ENCODE measurements around the gene H19. TPM values are rescaled to one million over a fixed set of nuclear protein-coding genes. Genes with fewer than 3 reads are reported as not detected.

H19 gene
- 305 TPM for polyA plus RNA-seq (2013, experiment 1 of 2; ENCODE audit: insufficient read length)
- polyA plus RNA-seq (2013, experiment 2 of 2; ENCODE audit: insufficient read length): 832 TPM

DNA sequence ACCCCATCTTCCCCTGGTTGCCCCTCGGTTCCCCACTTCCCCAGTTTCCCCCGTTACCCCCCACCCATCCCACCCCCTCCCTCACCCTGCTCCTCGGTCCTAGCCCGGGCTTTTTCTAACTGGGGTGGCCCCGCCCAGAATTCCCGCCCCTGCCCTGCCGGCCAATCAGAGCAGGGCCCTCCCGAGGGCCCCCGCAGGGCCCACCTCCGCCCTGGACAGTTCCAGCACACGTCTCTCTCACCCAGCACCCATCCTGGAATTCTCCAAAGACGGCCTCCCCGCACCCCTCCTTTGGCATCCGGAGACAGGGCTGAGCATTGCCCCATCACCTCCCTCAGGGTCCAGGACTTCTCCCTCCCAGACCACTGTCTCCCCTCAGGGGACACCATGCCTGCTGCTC, at the start of gene H19:
Gene H19 (minus strand): TSS at position 88 of the 400 bp plus-strand sequence.
- DNase-seq: no peak

DNA sequence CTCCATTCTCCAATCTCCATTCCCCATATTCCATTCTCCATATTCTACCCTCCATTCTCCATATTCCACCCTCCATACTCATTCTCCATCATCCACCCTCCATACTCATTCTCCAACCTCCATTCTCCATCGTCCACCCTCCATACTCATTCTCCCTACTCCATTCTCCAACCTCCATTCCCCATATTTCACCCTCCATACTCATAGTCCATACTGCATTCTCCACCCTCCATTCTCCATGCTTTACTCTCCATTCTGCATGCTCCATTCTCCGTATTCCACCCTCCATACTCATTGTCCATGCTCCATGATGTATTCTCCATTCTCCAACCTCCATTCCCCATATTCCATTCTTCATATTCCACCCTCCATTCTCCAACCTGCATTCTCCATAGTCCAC, 44.3 kb upstream of the H19 start:
- DNase-seq: no peak

DNA sequence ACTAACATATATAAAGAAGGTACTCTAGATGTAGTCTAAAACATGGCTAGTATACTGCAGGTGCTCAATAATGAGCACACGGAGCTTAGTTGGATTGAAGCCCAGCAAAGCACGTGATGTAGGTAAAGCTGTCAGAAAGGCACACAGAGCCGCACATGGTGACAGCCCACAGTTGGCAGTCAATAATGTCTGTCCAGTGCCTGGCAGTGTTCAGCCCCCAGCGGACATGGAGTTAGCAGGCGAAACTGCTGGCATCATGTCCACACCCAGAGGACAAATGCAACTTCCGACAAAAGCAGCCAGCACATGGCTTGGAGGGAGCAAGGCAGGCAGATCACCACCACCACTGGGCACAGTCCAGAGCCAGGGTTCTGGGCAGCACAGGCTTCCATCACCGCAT, 43.5 kb upstream of the H19 start:
- no peak for DNase-seq

DNA sequence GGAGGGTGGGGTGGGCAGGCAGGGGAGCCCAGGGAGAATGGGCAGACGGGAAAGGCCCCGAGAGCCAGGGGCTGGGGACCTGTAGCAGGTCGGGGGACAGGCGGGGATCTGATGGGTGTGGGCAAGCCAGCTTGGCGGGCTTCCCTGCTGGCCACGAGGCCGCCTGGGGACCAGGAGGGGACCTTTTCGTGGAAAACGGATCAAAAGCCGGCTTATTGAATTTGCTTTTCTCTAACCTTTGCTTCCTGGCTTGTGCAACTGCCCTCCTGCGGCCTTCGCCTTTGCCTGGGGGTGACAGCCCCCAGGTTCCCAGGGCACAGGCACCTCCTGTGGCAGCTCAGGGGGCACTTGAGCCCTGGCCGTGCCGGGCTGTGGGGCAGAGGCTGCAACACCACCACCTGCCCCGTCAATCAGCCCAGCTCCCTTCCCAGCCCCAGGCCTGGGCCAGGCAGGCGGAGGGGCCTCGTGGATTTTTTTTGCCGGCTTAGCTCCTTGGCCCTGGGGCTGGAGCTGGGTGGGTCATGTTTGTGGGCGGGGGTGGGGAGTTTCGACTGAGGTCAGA, 41.6 kb upstream of the H19 start:
- no peak for DNase-seq

DNA sequence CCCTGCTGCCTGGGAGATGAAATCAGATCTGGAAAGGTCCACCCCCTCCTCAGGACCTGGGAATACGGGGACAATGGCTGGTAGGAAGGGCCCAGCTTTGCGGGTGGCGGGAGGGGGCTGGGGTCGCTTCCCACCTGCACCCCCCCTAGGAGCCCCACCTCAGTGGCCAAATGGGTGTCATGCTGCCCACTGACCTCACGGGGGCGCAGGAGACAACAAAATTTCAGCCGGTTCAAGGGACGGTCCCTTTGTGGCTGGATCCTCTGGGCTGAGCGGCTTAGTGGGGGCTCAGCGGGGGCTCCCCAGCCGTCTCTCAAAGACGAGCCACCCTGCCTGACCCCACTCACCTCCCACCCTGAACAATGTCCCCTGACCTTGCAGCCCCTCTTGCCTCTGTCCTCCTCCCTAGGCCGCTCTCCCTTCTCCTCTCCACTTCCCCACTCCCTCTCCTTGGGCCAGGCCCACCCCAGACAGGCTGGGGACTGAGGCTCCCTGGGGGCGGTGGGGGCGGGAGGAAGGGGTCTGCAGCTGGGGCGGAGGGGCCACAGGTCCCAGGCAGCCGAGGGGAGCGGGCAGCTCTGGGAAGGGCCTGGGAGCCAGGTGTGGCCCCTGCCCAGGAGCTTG, 39.3 kb upstream of the H19 start:
- DNase-seq: no peak

DNA sequence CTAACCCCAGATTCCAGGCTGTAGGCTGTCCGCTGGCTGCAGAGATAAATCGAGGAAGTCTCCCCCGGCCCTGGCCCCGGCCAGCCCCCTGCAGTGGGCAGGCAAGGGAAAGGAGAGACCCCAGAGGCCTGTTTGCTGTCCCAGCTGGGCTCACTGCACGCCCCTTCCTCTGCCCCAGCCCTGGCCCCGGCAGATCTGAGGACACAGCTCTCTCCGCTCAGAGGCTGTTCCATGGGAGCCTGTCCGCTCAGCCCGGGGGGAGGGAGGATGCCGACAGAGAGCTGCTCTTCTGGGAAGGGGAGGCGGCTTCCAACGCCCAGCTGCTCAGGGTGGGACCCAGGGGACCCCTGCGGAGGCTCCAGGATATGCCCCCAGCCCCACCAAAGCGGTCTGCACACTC, 37.7 kb upstream of the H19 start:
- DNase-seq: no peak

DNA sequence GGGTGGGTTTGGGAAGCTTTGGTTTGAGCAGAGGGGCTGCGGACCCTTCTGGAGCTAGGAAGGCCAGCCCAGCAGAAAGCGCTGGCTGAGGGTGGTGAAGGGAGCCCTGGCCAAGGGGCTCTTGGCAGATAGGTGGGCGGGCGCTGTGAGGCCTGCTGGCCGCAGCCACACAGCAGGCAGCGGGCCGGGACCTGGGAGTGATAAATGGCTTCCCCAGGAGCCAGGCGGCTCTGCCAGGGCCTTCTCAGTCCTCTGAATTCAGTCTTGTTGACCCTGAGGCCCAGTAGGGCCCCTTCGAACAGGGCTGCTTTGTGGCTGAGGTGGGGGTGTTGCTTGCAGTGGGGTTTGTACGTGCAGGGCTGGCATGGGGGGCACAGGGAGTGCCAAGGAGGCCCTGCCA, 33.4 kb upstream of the H19 start:
- DNase-seq: no peak

DNA sequence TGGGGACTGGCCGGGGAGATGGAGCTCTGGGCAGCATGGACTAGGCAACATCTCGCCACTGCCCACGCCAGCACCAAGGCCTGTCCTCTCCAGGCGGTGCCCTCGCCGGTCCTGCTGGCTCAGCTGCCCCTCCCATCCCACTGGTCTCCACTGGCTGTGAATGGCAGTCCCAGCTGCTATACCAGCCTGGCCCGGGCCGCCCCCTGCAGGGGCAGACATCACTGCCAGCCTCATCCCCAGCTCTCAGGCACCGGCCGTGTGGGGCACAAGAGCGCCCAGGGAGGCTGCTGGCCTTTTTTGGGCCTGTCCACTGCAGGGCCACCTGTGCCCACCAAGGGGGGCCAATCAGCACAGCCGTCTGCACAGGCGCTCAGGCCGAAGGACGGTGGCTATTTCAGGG, 30.1 kb upstream of the H19 start:
- DNase-seq: no peak

DNA sequence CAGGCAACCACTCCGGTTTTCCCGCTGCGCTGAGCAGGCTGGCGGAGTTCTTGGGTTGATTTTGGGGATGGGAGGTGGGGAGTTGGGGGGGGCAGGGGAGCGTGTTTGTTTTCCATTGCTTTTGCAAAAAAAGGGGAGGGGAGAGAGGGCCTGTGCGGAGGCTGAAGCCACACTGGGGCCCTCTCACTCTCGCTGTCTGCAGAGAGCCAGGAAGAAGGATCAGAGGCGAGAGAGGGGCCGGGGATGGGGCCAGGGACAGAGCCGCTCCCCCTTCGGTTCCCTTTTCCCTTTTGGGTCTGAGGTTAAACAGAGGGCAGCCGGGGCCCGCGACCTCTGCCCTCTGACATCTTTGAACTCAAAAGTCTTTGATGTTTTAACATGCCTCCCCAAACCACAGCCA, 17.4 kb upstream of the H19 start:
- DNase-seq: no peak

DNA sequence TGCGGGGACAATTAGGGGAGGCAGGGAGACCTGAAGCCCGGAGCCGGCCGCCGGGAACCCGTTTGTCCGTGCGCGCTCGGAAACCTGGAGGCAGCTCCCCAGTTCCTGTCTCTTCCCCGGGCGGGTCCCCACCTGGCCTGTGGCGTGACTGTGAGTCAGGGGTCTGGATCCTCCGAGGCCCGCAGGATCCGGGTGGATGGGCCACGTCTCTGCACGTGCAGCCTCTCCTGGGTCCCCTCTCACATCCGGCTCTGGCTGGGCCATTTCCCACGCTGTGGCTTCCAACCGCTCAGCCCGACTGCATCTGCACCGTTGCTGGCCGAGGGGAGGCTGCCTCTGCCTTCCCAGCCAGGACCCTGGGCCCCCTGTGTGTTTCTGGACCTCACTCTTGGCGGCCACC, 14.8 kb upstream of the H19 start:
- no peak for DNase-seq

DNA sequence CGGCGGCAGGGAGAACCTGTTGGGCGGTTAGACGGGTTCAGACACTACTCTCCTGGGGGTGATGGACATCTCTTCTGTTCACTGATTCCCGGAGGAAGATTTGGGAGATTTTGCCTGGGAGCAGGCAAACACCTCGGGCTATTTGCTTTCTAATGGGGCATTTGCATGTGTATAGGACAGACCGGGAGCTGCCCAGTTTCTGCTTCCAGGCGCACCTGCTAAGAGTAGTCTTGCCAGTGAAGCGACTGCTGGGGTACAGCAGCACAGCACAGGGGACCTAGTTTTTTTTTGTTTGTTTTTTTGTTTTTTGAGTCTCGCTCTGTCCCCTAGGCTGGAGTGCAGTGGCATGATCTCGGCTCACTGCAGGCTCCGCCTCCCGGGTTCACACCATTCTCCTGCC, 6.8 kb upstream of the H19 start:
- DNase-seq: no peak

DNA sequence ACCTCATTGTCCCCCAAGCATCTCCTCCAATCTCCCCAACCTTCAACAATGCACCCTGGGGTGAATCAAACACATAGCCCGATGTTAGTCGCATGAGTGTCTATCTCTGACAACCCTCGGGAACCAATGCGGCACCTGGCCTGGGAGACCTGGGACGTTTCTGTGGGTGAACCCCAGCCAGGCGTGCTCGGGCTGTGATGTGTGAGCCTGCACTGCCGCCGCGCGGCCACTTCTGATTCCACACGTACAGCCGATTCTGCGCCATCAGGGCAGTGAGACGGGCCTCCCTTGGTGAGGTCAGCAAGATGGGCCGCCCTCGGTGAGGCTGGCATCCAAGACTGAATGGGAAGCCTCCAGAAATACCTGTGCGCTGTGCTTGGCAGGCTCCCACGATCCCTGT, 5.2 kb upstream of the H19 start:
- no peak for DNase-seq

DNA sequence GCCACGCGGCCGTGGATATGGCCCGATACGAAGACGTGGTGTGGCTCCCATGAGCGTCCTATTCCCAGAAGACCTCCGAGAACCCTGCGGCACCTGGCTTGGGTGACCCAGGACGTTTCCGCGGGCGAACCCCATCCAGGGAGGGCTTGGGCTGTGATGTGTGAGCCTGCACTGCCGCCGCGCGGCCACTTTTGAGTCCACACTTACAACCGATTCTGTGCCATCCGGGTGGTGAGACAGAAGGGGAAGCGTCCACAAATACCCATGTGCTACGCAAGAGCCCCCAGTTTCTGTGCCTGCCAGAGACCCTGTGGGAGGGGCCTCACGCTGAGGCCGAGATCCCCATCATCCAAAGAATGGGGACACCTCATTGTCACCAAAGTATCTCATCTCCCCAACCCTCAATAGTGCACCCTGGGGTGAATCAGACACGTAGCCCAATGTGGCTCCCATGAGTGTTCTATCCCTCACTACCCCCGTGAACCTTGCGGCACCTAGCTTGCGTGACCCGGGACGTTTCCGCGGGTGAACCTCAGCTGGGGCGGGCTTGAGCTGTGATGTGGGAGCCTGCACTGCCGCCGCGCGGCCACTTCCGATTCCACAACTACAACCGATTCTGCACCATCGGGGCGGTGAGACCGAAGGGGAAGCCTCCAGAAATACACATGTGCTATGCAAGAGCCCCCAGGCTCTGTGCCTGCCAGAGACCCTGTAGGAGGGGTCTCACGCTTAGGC, 4.6 kb upstream of the H19 start:
- no peak for DNase-seq

DNA sequence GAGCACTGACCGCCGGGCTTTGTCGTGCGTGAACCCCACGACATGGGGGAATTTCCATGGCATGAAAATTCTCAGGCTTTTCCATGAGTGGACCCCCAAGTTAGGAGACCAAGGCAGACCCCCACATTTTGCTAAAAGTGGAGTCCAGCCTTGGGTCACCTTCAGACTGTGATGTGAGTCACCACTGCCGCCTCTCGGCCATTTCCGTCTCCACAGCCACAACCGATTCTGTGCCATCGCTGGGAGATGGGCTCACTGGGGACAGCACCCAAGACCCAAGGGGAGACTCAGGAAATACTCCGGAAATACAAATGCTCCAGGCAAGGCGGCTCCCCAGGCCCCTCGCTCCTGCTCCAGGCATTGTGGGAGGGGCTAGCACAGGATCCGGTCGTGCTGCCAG, 1.2 kb upstream of the H19 start:
- DNase-seq: no peak

DNA sequence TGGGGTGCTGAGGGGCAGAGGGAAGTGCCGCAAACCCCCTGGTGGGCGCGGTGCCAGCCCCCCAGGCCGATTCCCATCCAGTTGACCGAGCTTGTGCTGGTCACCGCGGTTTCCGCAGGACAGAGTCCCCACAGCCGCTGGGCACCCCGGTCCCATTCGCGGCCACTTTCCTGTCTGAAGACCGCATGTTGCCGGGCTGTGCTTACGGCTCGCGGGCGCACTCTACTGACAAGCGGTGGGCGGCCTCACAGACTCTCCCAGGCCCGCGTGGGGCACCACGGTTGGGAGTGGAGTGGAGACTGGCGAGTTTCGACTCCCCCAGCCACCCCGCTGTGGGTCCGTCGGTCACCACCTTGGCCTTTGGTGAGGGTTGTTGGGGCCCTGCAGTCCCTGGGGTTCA, 648 bp upstream of the H19 start:
- DNase-seq: no peak

DNA sequence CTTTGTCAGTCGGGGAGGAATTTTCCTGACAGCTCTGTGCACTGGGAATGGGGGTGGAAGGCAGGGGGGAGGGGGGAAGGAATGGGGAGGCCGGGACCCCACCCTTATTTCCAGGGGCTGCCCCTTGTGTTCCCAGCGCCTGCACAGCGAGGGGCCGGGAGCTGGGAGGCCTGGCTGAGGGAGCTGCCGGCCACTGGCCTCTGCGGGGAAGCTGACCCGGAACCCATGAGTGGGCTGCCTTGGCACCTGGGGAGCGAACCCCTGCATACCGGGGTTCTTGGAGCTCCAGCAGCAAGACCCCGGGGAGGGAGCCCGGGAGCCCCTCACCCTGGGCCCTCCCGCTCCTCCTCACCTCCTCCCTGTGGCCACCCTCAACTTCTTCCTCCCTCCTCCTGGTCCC, 3.5 kb downstream of the H19 start:
- no peak for DNase-seq

DNA sequence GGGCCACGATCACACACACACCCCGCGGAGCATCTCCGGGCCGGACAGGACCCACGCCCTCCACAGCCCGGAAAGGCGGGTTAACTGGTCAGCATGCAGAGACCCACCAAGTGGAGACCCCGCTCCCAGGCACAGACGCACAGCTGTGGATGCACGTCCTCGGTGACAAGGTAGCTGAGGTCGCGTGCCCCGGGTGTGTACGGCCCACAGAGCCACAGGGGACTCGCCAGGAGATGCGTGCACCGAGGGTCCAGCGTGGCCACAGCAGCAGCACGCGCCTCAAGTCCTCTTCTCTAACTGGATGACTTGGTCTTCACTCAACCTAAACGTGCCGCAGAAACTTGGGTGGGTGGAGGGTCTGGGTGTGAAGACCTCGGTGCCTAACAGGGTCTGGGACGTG, 5.5 kb downstream of the H19 start:
- no peak for DNase-seq

DNA sequence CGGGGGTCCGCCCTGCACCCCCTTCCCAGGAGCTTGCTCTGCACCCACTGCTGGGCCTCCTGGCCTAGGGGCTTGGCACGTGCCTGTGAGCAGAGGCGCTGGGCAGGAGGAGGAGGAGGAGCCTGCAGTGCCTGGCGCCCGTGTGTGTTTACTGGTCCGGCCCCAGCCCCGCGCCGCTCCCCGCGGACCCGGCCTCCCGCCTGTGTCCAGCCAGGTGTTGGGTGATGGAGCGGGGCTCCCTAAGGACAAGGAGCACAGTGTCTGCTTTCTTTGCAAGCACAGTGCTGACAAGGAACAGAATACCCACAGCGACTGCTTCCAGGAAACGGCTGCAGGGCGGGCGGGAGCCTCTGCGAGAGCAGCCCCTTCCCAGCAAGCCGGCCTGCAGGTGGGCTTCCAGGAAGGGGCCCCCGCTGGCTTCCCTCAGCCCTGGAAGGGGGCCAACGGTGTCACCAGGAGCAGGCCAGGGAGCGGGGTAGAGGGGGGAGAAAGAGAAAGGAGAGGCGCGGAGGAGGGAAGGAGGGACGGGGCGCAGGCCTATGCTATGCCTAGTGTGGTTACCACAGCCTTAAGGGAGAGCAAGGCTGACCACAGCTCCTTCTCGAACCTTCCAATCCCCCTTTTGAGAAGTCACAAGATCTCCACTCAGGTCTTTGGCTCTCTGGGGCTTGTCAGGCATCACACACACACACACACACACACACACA, 6.6 kb downstream of the H19 start:
- no peak for DNase-seq

DNA sequence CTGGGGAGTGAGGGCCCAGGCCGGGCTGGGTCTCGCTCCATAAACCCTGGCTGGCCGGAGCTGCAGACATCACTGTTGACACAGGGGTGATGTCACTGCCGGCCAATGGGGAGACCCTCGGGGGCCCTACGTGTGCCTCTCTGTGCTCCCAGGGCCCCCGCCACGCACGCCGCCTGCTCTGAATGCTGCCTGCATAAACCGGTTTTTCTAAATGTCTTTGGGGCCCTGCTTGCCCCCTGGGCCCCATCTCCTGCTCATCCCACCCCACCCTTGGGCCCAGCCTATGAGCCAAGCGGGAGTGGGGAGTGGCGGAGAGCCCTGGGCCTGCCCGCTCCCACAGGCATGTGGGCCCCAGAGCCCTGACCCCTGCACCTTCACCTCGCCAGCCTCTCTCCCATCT, 7.7 kb downstream of the H19 start:
- DNase-seq: no peak

DNA sequence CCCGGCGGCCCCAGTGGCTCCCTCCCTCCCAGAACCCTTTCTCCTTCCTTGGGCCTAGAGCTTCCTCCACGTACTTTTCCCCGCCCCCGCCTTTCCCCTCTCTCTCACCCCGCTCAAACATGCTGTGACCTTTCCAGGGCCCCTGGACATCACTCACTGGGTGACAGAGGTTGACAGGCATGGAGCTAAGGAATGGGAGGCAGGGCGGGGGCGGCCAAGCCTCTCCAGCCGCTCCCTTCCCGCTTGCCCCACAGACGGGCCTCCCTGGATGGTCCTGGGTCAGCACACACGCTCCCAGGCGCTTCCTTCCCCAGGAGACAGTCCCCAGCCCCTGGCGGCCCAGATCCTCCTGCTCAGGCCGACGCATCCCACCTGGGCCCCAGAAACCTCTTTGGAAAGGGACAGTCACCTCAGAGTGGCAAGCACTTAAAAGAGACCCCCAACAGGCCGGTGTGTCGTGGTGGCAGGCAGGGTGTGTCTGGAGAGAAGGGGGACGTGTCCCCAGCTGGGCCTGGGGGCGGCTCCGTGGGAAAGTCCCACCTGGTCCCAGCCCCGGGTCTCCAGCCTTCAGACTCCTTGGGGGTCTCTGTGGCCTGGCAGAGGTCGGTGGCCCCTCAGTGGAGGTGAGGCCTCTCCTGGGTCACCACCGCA, 8.8 kb downstream of the H19 start:
- DNase-seq: no peak

DNA sequence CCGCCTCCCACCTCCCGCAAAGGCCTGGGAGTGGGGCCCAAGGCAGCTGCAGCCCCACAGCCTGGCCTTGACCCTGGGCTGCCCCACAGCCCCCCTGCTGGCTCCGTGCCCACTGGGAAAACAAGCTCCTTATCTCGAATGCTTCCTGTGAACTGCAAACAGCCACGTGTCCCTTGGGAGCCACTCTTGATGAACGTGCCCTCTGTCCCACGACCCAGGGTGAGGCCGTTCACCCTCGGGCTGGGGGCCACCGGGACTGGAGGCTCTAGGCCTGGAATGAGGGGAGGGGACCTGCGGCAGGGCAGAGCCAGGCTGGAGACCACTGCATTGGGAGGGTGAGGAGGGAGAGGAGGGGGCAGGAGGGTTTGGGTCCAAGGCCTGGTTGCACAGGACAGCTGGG, 9.5 kb downstream of the H19 start:
- no peak for DNase-seq

DNA sequence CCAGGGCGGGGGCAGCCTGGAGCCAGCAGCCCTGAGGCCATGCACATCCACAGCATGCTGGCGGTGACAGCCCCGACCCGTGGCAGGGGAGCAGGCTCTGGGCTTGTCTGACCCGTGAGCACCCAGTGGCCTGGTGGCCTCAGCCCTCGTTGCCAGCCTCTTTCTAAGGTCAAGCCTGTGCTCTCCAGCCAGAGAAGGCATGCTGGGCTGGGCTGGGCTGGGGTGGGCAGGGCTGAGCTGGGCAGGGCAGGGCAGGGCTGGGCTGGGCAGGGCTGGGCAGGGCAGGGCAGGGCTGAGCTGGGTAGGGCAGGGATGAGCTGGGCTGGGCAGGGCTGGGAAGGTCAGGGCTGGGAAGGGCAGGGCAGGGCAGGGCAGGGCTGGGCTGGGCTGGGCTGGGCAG, 10.6 kb downstream of the H19 start:
- DNase-seq: no peak

DNA sequence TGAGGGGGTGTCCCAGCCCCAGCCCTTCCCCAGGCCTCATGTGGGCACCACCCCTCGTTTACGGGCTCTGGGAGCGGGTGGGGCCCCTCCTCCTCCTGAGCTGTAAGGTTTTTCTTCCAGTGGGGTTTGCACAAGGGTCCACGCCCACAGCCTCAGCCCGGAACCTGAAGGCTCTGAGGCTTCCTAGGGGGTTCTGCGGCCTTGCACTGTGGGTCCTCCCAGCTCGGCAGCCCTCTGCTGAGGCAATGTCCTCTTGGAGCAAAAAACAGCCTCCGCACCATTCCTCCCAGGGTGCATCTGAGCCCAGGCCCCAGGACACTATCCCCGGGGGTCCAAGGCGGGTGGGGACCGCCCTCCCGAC, 14.1 kb downstream of the H19 start:
- no peak for DNase-seq

Measured in fibroblast of skin of scalp (primary cell).